ENCODE data around the gene RASSF10.

DNA sequence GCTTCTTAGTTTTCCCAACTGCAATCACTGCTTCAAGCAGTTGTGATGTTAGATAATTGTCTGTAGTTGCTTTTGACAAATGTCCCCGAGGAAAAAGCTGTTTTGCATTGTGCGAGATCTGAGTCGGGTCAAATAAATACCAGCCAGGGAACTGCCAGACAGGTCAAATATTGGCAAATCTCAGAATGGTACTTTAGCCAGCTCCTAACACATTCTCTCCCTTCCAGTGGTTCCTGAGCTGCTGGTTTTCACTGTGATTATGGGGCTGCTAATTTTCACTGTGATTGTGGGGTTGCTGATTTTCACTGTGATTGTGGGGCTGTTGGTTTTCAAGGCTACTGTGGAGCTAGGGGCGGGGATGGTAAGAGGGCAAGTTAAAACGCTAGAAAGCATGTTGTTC lies 14.3 kb downstream of the RASSF10 start:
- TF ChIP-seq EZH2 (IDR thresholded peaks at IDR 0.05; ENCODE audit: borderline replicate concordance, insufficient read depth, low read depth, low read length, poor library complexity, severe bottlenecking), result no peak
- TF ChIP-seq, protein P1, sequence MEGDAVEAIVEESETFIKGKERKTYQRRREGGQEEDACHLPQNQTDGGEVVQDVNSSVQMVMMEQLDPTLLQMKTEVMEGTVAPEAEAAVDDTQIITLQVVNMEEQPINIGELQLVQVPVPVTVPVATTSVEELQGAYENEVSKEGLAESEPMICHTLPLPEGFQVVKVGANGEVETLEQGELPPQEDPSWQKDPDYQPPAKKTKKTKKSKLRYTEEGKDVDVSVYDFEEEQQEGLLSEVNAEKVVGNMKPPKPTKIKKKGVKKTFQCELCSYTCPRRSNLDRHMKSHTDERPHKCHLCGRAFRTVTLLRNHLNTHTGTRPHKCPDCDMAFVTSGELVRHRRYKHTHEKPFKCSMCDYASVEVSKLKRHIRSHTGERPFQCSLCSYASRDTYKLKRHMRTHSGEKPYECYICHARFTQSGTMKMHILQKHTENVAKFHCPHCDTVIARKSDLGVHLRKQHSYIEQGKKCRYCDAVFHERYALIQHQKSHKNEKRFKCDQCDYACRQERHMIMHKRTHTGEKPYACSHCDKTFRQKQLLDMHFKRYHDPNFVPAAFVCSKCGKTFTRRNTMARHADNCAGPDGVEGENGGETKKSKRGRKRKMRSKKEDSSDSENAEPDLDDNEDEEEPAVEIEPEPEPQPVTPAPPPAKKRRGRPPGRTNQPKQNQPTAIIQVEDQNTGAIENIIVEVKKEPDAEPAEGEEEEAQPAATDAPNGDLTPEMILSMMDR (IDR thresholded peaks at IDR 0.05), result no peak

Data from B cell (primary cell).